ENCODE results near the gene LCN9. TPM values are rescaled to one million over a fixed set of nuclear protein-coding genes. Genes with fewer than 3 reads are reported as not detected.
"Not testable (repeated sequence)": the region's sequence is repeated elsewhere in the genome, so short reads cannot be mapped to it uniquely, and the experiment has no call there.

Gene LCN9
- total and polyA plus RNA-seq, 2 of the 4 experiments (the other 2 are of a cell fraction), result not detected

DNA sequence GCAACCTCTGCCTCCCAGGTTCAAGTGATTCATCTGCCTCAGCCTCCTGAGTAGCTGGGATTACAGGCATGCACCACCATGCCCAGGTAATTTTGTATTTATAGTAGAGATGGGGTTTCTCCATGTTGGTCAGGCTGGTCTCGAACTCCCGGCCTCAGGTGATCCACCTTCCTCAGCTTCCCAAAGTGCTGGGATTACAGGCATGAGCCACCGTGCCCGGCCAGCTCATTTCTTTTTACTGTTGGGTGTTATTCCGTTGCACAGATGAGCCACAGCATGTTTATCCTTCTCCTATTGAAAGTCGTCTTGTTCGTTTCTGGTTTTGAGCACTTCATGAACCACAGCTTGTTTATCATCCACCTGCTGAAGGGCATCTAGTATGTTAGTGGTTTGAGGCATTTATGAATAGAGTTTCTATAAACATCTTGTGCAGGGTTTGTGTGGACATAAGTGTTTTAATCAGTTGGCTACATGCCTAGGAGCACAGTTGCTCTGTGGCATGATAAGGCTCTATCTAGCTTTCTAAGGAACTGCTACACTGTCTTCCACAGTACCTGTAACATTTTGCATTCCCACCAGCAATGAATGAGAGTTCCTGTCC lies 26.1 kb upstream of the LCN9 start:
- H3K14ac ChIP-seq (replicated peaks; ENCODE audit: low read depth, low read length); dilution Hi-C loops (cut with HindIII; ENCODE audit: low sequenced_read_pairs, unreplicated experiment); H2AK9ac ChIP-seq (replicated peaks; ENCODE audit: low read depth, low read length, poor library complexity); H3K9me3 ChIP-seq (ENCODE audit: control insufficient read depth, insufficient read depth, low read length); H4K8ac ChIP-seq (ENCODE audit: low read depth in 2 of 2, low read length in 2 of 2); CTCF ChIA-PET; intact Hi-C loops (cut with micrococcal nuclease); H3K4ac ChIP-seq (ENCODE audit: low read depth, low read length); DNase-seq; BruUV-seq (replicated peaks); POLR2A ChIA-PET (ENCODE audit: unreplicated experiment); H4K91ac ChIP-seq (ENCODE audit: insufficient read depth, low read depth, low read length); H3K4me2 ChIP-seq (ENCODE audit: low read depth, low read length); H2AK5ac ChIP-seq (ENCODE audit: low read depth, low read length); H2AFZ ChIP-seq (replicated peaks; ENCODE audit: low read length, poor library complexity); H3K4me3 ChIP-seq (ENCODE audit: insufficient read depth, low read depth, low read length); H3K36me3 ChIP-seq (ENCODE audit: control insufficient read depth, insufficient read depth, low read length); H3K27me3 ChIP-seq (ENCODE audit: control insufficient read depth, insufficient read depth, low read length); H4K20me1 ChIP-seq (ENCODE audit: insufficient read depth, low read length); H3K9ac ChIP-seq (ENCODE audit: low read depth, low read length); ATAC-seq (ENCODE audit: low read depth); H3K4me1 ChIP-seq (ENCODE audit: control insufficient read depth, insufficient read depth, low read length); H4K5ac ChIP-seq (ENCODE audit: low read depth, low read length); H3K9me1 ChIP-seq (ENCODE audit: insufficient read depth, low read length); H2BK120ac ChIP-seq (ENCODE audit: low read depth, low read length); H3K23ac ChIP-seq (ENCODE audit: low read depth, low read length); H2BK20ac ChIP-seq (ENCODE audit: low read depth, low read length); H2BK5ac ChIP-seq (ENCODE audit: low read depth, low read length, poor library complexity, severe bottlenecking); H3K56ac ChIP-seq (ENCODE audit: extremely low read depth, insufficient read depth, low read length); H2BK15ac ChIP-seq (ENCODE audit: low read depth, low read length); H3K79me1 ChIP-seq (ENCODE audit: low read depth in 1 of 2, low read length in 2 of 2); H3K18ac ChIP-seq (ENCODE audit: low read depth, low read length); H3K27ac ChIP-seq (ENCODE audit: insufficient read depth, low read length); in situ Hi-C loops (cut with MboI; ENCODE audit: low sequenced_read_pairs): not testable (repeated sequence)
- WGBS, 2 experiments (ENCODE audit: extremely low coverage in 2 of 2, insufficient read length in 1 of 2), result 50% methylated on average over 2 of the region's 7 CpGs; no CpG with 5 or more reads in 1 of the 2 experiments
